Stimulated activated CD4-positive, alpha-beta T cell treated with anti-CD3 and anti-CD28 coated beads, Interleukin-12 subunit alpha, Interleukin-12 subunit beta, amount 100 ng/mL, for 24 hours (primary cell): ENCODE results near the gene AURKAIP1.

ENCODE experiments used
- DNase-seq, 2 experiments: peaks; one replicate each; pipeline ENCODE4 v3.0.0-alpha.2; 2020; ENCODE audit warnings: low read depth in 2 of 2

AURKAIP1 gene

DNA sequence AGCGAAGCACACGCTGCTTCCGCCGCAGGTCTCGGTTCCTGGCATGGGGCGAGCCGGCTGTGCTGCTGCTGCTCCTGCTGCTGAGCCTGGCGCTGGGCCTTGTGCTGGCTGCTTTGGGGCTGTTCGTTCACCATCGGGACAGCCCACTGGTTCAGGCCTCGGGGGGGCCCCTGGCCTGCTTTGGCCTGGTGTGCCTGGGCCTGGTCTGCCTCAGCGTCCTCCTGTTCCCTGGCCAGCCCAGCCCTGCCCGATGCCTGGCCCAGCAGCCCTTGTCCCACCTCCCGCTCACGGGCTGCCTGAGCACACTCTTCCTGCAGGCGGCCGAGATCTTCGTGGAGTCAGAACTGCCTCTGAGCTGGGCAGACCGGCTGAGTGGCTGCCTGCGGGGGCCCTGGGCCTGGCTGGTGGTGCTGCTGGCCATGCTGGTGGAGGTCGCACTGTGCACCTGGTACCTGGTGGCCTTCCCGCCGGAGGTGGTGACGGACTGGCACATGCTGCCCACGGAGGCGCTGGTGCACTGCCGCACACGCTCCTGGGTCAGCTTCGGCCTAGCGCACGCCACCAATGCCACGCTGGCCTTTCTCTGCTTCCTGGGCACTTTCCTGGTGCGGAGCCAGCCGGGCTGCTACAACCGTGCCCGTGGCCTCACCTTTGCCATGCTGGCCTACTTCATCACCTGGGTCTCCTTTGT, 41.3 kb downstream of the AURKAIP1 start:
- DNase-seq: no peak

GRCh38 chr1:1332774-1333480, 42.1 kb downstream of the AURKAIP1 start:
- DNase-seq: no peak

- no peak for DNase-seq
Observed at GRCh38 chr1:1332031-1332755, 42.8 kb downstream of the AURKAIP1 start.

GRCh38 chr1:1331068-1331965, 43.7 kb downstream of the AURKAIP1 start, which contains the start of gene TAS1R3:
TAS1R3 (plus strand) TSS chr1:1331280; CDS start chr1:1331346, 66 bp downstream.
- no peak for DNase-seq

DNA sequence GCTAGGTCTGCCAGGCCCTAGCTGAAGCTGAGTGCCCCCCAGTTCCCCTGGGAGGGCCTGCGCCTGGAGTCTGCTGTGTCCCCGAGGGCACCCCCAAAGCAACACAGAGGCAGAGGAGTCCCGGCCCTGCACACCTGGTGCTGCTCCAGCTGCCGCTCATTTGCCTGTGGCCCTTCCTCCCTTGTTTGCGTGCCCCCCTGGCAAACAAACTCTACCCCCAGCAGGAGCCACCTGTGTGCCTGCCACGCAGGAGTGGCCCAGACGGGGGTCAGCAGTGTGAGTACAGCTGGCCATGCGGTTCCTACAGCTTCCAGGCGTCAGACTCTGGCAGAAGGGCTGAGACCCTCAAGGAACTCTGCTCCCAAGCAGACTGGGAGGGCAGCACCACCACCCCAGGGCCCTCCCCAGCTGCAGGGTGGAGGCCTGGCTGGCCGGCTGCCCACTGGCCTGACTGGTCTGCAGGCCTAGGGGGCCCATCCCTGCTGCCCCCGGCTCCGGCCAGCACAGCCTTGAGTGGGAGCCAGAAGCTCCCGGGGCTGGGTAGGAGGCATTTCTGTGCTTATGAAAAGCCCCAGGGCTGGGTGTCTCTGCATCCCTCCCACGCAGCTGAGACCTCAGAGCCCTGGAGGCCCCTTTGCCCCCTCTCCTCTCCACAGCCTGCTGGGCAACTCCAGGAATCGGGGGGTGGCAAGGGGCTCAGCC, 44.5 kb downstream of the AURKAIP1 start:
- no peak for DNase-seq

DNA sequence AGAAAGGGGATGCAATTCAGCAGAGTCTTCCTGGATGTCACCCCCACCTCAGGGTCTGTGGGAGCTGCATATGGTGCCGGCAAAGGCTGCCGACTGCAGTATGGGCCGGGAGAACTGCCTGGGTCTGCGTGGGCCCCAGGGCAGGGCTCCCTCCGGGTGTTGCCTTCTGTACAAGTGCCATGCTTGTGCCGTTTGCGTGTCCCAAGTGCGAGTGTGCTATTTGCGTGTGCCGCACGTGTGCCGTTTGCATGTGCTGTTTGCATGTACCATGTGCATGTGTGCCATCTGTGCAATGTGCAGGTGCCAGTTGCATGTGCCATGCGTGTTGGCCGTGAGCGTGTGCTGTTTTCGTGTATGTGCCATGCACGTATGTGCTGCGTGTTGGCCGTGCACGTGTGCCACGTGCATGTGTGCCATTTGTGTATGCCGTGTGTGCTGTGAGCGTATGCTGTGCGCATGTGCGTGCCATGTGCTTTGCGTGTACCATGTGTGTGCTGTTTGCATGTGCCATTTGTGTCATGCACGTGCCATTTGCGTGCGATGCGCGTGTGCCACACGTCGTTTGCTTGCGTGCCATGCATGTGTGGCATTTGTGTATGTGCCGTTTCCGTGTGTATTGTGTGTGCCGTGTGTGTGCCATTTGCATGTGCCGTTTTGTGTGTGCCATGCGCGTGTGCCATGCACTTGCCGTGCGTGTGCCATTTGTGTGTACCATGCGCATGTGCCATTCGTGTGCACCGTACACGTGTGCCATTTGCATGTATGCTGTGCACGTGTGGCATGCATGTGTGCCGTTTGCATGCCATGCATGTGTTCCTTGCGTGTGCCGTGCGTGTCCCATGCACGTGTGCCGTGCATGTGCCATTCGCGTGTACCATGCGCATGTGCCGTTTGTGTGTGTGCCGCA, 45.5 kb downstream of the AURKAIP1 start:
- DNase-seq: no peak

- DNase-seq: no peak
Observed at GRCh38 chr1:1328254-1328653, 46.8 kb downstream of the AURKAIP1 start.

- DNase-seq: no peak
Observed at GRCh38 chr1:1327291-1327690, 47.7 kb downstream of the AURKAIP1 start.

- DNase-seq: no peak
Observed at GRCh38 chr1:1326075-1326605, 48.9 kb downstream of the AURKAIP1 start.

DNA sequence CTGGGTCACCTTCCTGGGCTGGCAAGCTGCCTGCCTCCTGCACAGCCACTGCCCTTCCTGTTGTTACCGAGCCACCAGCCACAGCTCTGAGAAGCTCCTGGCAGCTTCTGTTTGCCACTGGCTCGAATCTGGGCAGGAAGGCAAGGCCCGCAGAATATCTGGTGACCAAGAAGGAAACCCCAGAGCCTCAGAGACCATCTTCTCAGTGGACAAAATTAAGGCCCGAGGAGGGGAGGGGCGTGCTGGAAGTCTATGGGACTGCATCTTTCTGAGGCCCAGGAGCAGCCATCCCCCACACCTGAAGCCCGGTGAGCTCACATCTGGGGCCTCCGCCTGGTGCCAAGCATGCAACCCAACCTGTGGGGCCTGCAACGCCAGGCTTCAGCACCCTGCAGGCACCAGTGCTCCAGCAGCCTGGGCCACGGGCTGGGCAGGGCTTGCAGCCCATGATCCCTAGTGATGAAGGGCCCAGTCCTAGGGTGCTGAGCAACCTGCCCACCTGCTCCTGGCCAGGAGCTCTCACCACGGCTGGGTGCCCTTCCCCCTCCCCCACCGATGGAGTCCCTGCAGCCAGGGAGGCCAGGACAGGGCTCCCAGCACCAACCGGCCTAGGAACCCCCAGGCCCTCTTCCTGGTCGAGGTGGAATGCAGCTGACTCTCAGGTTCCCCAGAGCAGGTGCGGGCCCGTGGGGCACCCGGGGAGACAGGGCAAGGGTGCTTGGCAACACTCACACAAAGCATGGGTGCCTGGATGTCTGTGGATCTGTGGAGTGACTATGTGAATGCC, 49.5 kb downstream of the AURKAIP1 start:
- no peak for DNase-seq

DNA sequence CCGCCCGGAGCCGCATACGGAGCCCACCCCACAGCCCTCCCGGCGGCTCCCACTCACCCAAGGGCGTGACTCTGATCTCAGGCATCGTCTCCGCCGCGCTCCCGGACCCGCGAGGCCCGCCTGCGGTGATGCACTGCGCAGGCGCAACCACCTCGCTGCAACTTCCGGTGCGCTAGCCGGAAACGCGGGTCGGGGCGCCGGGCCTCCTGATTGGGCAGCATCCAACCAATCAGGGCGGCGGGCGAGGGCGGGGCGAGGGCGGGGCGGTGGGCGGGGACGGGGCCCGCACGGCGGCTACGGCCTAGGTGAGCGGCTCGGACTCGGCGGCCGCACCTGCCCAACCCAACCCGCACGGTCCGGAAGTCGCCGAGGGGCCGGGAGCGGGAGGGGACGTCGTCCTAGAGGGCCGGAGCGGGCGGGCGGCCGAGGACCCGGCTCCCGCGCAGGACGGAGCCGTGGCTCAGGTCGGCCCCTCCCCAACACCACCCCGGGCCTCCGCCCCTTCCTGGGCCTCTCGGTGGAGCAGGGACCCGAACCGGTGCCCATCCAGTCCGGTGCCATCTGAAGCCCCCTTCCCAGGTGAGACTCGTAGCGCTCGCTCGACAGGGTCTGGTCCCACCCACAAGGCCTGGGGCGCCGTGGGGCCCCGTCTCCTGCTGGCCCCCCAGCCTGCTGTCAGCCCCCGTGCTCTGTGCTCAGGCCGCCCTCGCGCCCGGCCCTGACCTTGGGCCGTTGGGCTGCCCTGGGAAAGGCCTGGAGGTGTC, 50.3 kb downstream of the AURKAIP1 start, which contains the start of the genes CPTP and INTS11:
CPTP (plus strand) TSS at position 279 of the 764 bp plus-strand sequence. CDS start 2,109 bp downstream, outside the sequence.
INTS11 (minus strand) TSS at position 137 of the 764 bp plus-strand sequence; CDS start at position 85, 52 bp downstream.
- DNase-seq: peak; percentile 94

GRCh38 chr1:1324084-1324523, 50.9 kb downstream of the AURKAIP1 start:
- no peak for DNase-seq
